ENCODE measurements around the gene FSTL4.

Gene FSTL4

GRCh38 chr5:133381571-133382365, 230.6 kb downstream of the FSTL4 start:
- DNase-seq: no peak

DNA sequence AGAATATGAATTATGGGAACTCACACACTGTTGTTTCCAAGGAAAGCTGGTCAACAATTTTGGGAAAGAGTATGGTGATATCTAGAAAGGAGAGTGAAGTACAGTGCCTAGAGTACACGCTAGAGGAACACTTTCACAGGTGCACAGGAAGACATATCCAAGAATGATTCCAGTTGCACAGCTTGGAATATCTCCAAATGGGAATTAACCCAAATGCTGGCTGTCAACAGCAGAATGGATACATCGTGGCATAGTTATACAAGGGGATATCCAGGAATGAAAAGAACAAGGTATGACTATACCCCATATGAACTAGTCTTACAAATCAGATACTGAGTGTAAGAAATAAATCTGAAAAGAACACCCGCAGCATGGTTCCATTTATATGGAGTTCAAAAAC, 231.3 kb downstream of the FSTL4 start:
- DNase-seq: no peak

GRCh38 chr5:133377736-133378135, 234.6 kb downstream of the FSTL4 start:
- no peak for DNase-seq

GRCh38 chr5:133376986-133377385, 235.4 kb downstream of the FSTL4 start:
- DNase-seq: no peak

GRCh38 chr5:133373121-133373870, 239.0 kb downstream of the FSTL4 start:
- DNase-seq: no peak

DNA sequence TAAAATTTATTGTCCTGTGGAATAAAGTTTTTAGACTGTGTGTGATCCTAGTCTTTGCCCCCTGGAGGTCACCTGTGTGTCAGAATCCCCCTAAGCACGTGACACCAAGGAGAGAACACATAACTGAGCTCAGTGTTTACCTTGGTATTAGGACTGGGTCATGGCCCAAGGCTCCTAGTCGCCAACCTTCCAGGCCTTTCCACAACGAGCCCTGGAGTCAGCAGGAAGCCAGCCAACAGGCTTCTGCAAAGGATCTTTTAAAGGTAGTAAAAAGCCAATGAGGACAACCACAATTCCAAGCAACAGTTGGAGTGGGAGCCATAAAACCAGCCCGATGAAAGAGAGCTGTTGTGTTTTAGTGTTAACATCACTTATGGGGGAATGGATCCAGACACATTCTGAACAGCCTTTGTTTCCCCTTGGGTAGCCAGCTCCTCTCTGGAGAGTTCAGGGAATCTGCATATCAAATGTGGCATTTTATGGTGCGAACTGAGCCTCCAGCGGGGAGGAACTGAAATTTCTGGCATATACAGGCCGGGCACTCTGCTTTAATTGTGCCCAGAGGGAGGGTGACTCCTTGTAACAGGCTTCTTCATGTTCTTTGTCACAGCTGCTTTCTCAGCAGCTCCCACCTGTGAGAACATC, 239.9 kb downstream of the FSTL4 start:
- no peak for DNase-seq

GRCh38 chr5:133371371-133372155, 240.8 kb downstream of the FSTL4 start:
- DNase-seq: no peak

- no peak for DNase-seq
Measured at GRCh38 chr5:133370904-133371303, 241.4 kb downstream of the FSTL4 start.

GRCh38 chr5:133370036-133370831, 242.1 kb downstream of the FSTL4 start:
- no peak for DNase-seq

DNA sequence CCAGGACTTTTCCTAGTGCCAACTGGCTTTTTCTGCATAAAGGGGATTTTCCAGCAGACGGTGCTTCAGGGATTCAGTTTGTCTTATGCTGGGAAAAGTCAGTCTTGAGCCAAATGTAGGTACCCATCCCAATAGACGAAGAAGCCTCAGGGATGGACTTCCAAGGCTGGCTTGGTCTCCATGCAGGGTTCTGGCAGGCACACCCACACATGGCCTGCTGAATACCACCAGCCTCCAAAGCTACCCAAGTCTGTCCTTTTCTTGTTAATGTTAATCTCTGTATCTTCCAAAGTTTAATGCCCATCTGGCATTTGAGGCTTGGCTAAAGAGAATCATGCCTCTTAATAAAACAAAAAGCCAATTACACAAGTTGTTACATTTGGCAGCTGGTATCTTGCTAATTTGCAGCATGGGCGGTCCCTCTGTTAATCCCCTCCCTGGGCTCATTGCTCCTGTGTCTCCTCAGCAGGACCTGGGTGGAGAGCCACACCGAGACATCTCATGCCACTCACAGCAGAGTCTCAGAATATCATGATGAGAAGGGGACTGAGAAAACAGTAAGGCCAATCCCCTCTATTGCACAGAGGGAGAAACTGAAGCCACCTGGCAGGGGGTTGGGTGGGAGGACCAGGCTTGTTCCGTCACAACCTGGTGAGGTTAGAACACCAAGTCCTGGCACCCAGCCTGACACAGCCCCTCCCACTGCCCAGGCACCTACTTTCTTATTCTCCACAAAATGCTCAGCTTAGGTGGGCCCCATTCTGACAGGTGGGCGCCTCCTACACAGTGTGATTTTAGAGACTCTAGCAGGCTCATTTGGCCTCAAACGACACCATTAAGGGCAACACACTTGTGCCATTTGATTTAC, 243.2 kb downstream of the FSTL4 start:
- DNase-seq: no peak

GRCh38 chr5:133367984-133368383, 244.4 kb downstream of the FSTL4 start:
- no peak for DNase-seq

- DNase-seq: no peak
Measured at GRCh38 chr5:133367071-133367786, 245.1 kb downstream of the FSTL4 start.

DNA sequence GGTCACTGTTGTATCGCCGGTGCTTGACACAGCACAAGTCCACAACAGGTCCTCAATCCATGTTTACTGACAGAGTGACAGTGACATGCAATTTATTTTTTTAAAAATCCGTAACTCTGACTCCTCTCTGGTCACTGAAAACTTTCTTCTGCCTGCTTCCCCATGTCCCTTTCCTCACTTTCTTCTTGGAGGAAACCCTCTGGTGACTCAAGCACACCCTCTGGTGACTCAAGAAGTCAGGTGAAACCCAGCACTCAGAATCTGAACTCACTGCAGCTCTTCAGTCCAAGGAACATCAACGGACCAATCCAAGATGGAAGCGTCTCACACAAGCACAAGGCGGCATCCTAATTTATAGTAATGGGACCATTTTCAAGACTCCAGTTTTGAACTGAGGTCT, 245.9 kb downstream of the FSTL4 start:
- no peak for DNase-seq

GRCh38 chr5:133365738-133366137, 246.6 kb downstream of the FSTL4 start:
- no peak for DNase-seq

GRCh38 chr5:133364936-133365707, 247.2 kb downstream of the FSTL4 start:
- DNase-seq: no peak

DNA sequence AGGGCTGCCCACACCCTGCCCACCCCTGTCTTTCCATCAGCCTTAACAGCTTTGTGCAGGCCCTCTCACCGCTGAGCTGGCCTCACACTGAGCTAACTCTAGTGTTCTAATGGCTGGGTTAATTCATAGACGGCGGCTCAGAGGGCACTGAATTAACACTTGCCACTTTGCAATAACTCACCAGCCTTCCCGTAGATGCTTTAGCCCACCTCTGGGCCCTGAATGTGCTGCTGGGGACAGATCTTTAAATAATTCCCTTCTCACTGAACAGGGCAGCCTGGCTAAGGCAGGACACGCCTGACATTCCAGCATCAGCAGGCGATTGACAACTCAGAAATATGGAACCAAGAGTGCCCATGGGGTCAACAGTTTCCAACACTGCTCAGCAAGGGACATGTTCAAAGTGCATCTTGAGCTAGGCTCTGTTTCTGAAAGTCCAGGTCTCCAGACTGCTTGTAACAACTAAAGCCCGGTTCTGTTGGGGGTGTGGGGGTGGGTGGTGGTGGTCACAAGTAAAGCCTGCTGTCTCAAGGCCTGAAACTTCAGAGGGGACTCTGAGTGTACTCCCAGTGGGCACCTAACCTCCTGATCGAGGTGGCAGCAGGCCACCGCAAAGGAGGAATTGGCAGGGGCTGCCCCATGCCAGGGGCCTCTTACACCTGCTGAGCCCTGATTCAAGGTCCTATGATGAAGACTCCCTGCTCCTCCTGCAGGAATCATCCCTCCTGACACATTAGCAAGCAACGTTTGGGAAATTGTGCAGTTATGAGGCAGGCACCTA, 248.3 kb downstream of the FSTL4 start:
- DNase-seq: no peak

DNA sequence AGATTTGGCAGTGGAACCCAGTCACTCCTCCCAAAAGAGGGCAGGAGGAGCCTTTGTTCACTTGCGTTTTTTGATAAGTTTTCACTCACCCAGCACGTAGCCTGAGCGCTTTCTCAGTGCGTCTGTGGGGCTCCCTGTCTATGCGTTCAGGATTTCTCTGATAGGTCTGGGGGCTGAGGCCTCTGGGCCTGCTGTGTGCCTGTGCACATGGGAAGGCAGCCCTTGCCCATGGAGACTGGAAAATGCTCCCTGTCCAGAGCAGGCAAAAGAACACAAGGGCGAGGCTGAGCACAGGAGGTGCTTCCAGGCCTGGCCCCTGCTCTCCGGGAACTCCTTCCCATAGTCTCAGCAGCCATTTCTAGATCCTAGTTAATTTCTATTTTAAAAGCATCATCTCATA, 249.9 kb downstream of the FSTL4 start:
- no peak for DNase-seq

DNA sequence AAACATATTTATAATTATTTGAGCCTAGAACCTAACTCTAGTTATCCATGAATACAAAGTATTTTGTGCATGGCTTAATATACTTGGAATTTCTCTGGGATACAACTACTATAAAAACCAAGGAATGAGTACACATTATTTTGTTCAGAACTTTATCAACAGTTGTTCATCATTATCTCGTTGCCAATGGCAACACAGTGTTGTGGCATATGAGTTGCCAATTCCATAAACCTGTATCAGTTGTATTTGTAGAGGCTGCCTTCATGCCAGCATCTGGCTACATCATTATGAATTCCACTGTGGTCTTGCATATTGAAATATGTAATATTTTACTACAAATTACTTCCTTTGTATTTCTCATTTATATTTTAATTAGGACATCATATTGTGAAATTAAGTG, 250.4 kb downstream of the FSTL4 start:
- DNase-seq: no peak

All from stimulated activated naive CD4-positive, alpha-beta T cell treated with Interleukin-2 at 50 U/mL for 16 hours (primary cell).